Stromal cell of bone marrow (primary cell): ENCODE results near the gene ATN1.

ENCODE experiments used
- DNase-seq: peaks from one replicate; pipeline ENCODE4 v3.0.0-alpha.2; 2012; ENCODE audit warnings: low read depth

The ATN1 gene

DNA sequence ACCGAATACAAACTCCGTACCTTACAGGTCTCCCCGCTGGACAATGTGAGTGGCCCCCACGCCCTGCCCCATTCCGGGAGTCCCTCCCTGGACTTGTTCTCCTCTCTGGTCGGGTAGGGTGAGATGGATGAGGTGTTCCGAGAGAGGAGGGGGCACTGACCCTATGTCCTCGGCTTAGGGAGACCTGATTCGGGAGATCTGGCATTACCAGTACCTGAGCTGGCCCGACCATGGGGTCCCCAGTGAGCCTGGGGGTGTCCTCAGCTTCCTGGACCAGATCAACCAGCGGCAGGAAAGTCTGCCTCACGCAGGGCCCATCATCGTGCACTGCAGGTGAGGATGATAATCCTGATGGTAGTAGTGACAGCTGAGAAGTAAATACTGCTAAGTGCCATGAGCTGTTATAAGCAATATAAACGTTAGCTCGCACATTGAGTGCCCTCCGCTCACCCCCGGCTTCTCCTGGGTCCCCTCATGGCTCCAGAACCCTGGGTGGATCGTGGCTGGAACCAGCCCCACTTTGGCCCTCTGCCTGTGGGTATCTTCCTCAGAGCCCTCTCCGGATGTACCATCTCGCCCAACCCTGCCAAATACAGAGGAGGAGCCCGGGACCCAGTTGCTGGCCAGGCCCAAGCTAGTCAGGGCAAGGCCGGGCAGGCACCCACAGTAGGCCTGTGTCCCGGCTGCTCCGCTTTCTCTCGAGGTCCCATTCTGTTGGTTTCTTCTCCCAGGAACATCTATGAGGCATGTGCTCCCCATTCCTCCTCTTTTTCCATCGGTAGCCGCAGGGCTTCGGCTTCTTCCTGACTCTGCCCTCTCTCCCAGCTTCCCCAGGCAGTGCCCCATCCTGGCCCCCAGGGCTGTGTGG is 30.2 kb downstream of the ATN1 start:
- DNase-seq, result no peak

DNA sequence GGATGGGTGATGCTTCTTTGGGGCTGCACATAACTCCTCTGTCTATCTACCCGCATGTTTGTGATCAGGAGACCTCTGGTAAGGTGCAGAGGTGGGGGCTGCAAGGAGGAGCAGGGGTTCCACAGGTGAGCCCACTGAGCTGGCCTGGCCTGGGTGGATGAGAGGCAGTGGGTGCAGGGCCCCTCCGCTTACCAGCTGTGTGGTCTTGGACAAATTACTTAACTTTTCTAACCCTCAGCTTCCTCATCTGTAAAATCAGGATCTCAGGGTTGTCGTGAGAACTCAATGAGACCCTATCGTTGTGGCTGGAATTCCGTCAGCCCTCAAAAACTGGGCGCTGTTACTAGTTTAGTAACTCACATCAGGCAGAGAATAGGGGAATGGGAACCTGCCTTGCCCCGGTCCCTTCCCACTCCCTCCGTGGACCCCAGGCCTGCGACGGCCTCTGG is 30.9 kb downstream of the ATN1 start:
- no peak for DNase-seq

DNA sequence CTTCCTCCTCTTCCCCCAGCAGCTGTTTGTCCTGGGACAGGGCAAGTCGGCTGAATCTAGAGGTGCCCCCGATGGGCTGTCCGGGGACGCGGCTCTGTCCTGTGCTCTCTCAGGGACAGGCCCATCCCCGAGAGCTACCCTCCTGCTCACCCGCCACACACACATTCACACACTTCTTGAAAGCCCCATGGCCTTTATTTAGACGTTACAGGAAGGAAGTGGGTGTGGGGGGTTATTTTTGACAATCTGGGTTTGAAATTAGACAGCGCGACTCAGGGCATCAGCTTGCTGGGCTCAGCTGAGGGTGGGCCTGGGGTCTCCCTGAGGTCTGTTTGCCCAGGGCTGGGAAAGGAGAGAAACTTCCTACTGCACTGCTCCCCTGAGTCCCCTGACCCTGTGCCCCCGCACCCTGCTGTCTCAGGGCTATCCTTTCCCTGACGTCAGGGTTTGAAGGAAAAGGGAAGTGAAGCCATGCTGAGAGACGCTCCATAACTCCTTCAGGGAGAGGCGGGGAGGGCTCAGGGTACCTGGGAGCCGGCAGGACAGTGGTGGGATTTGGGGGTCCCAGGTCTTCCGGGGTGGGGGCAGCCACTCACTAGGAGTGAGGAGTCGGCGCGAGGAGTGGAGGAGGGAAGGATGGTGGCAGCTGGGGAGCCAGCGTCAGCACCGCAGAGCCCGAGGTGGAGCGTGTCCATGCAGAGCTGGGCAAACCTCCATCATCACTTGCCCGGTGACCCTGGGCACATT is 31.5 kb downstream of the ATN1 start:
- no peak for DNase-seq

DNA sequence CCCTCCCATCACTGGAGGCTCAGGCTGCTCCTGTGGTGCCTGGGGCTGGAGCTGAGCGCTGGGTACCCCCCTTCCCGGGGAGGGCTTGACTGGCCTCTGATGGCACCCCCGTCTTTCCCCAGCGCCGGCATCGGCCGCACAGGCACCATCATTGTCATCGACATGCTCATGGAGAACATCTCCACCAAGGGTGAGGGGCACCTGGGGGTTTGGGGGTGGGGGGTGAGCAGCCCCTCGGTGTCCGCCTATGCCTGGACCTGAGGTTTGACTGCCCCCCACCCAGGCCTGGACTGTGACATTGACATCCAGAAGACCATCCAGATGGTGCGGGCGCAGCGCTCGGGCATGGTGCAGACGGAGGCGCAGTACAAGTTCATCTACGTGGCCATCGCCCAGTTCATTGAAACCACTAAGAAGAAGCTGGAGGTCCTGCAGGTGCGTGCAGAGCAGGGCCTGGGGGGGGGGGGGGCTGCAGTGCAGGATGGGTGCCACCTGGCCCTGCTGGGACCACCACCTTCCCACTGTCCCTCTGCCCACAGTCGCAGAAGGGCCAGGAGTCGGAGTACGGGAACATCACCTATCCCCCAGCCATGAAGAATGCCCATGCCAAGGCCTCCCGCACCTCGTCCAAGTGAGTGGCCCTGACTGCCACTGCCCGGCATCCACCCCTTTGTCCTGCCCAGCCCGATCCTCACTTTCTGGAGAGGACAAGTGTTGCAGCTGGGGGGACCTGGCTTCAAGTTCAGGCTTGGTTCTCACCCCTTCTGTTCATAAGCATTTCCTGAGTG is 32.2 kb downstream of the ATN1 start:
- DNase-seq, result no peak

DNA sequence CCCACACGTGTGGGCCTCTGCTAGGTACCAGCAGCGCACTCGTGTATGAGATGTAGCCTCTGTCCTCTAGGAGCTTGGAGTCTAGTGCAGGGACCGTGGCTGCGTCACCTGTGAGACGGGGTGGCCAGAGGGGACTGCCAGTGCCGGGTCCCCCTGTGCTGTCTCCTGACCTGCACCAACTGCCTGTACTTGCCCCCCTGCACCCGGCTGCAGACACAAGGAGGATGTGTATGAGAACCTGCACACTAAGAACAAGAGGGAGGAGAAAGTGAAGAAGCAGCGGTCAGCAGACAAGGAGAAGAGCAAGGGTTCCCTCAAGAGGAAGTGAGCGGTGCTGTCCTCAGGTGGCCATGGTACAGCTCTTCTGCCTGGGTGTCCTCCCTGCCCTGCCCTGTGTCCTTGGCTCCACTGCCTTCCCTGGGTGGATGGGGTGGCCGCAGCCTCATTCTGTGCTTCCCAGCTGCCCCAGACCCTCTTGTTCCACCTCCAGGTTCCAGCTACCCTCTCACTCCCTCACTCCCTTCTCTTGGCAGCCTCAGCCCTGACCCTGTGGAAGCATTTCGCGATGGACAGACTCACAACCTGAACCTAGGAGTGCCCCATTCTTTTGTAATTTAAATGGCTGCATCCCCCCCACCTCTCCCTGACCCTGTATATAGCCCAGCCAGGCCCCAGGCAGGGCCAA is 33.0 kb downstream of the ATN1 start:
- DNase-seq, result no peak

DNA sequence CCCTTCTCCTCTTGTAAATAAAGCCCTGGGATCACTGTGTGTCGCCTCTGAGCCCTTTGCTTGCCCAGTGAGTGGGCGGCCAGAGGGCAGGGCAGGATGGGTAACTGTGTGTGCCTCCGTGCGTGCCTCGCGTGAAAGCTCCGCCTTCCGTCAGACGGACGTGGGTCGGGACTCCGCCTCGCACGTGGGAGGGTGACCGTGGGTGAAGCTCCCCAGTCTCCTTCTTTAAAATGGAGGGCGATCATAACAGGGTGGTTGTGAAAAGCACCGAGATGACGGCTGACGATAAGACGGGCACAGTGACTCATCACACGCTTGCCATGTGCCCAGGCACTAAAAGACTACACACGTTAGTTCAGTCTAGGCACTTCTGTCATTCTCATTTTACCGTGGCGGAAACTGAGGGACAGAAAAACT is 33.5 kb downstream of the ATN1 start:
- DNase-seq, result no peak

DNA sequence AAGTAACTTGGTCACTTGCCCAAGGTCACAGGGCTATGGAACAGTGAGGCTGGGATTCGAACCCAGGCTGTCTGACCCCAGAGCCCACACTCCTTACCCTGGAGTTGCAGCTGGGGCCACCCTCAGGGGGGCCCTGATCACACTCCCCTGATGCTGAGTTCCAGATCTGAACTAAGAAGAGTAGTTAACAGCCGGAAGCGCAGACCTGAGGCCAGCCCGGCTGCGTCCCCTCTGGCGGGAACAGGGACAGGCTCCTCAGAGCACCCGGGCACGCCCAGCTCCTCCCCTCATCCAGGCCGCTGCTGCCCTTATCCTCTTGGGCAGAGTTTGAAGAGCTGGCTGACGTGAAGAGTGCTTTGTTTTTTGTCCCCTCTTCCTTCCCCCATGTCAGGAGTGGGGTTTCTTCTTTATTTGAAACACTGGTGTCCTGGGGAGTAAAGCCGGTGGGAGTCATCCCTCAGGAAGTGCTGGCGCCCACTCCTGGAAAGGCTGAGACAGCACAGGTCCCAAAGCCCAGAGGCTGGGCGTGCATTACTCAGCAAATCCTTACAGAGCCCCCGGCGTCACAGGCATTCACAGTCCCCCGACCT is 34.0 kb downstream of the ATN1 start:
- peak; percentile 66 for DNase-seq

DNA sequence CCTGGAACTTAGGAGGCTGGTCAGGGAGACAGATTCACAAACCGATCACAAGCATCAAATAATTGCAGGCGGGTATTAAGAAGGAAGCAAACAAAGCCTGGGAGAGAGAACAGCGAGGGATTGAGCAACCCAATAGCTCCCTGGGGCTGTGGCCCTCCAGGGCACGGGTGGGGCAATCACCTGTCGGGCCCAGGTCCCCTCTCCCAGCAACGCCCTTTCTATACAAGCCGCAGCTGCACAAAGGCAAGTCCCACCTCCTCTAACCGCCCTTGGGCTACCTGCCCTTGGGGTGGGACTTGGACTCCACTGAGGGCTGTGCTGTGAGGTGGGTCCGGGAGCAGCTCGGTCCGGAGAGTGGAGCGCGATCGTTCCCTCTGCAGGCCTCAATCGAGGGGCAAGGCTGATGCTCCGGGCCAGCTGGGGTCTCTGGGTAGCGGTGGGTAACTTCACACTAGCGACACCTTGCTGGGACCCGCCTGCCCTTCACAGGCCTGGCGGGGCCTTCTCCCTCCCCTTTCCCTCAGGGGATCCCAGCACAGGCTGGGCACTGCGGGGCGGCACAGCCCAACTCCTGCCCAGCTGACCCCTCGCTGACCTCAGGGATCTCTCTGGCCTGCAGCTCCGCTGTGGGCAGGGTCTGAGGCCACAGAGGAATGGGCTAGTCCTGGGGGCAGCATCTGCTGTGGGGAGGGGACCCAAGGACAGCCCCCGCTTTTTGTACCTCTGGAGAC is 34.7 kb downstream of the ATN1 start:
- DNase-seq, result no peak

DNA sequence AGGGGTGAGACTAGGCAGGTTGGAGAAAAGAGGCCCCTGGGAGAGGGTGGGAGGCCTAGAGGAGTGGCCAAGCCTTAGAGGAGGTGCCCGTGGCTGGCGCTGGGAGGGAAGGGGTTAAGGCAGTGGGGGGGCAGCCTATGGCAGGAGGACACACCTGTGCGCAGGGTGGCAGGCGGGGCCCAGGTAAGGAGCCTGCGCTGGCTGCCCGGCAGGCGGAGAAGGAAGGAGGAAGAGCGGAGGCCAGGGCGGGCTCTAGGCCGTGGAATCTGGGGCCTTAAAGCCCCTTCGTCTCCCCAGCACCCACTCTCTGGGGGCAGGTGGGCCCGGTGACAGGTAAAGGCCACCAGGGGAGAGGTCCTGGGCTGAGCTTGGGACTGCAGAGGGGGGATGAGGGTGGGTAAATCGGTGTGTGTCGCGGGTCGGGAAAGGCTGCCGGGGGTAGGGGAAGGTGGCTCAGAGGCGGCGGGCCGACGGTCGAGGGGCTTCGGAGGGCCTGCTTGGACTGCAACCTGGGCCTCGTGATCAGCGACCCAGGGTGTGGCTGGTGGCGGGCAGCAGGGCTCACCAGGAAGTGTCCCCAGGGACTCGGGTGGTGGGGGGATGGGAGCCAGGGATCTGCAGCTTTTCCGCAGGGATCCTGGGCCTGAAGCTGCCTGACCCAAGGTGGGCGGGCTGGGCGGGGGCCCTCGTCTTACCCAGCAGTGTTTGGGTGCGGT is 35.4 kb downstream of the ATN1 start:
- DNase-seq, result no peak

DNA sequence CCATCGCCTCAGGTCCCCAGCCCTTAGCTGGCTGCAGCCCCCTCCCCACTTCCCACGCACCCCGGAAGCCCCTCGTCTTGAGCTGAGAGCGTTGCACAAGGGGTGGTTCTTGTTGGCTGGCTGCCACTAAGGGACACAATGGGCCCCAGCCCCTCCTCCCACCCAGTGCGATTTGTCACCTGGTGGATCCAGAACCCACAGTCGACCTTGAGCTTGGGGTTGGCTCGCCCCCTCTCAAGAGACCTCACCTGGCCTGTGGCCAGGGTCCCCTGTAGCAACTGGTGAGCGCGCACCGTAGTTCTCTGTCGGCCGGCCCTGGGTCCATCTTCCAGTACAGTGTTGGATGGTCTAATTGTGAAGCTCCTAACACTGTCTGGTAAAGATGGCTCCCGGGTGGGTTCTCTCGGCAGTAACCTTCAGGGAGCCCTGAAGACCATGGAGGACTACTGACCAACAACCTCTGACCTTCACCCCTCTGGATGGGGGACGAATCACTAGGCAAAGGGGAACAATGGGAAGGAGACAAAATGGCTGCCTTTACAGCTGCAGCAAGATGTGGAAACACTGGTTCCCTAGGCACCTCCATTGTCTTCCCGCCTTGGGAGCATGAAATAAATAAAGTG is 36.1 kb downstream of the ATN1 start:
- no peak for DNase-seq

DNA sequence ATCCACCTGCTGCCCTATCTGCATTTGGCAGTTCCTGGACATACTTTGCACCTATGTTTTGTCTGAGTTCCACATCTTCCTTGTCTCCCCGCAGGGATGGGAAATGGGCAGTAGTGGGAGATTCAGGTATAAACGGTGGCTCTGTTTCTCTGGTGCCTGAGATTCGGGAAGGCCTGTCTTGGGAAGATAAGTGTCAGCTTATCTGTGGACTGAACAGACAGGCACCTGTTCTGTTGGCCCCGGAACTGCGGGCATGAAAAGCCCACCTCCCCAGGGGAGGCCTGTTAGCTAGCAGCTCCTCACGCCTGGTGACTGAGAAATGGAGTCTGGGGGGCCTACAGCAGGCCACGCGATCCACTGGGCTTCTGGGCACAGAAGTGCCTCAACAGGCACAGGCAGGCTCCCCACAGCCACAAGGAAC is 36.9 kb downstream of the ATN1 start:
- DNase-seq, result no peak

DNA sequence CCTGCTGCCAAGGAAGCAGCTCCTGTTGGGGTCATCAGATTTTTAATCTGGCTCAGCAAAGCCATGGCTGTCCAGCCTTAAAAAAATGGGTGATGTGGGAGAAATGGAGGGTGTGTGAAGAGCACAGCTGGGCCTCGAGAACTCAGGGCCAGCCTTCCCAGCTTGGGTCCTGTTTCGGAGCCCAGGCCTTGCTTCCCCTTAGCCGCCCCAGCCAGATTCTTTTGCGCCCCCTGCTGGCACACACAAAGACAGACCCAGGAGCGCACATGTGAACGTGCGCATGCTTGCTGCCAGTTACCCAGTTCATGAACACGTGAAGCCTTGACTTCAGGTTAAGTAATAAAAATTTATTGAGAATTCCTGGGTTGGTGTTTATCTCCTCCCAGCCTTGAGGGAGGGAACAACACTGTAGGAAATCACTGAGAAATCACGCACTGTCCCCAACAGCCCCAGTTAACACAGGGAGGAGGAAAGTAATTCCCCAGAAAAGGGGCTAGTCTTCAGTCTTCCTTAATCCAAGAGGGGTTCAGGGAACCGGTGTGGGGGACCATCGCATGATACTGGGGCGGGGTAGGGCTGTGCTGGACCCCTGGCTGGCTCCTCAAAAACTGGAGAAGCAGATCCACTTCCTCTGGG is 37.4 kb downstream of the ATN1 start:
- DNase-seq, result peak; percentile 74

DNA sequence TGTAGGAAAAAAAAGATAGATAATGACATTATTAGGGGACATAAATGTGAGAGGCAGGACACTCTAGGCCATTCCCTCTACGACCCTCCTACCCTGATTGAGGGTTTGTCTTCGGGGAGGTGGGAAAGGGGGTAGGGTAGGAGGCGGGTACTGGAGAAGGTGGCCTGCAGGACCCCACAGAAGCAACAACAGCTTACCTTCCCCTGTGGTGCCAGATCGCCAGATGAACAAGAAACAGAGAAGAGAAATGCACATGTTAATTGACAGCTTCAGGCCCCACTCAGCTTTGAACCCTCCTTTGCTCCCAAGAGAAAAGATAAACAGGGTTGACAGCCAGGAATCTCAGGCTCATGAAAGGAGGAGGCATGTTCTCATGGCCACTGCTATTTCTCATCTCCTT is 38.0 kb downstream of the ATN1 start:
- DNase-seq, result no peak

DNA sequence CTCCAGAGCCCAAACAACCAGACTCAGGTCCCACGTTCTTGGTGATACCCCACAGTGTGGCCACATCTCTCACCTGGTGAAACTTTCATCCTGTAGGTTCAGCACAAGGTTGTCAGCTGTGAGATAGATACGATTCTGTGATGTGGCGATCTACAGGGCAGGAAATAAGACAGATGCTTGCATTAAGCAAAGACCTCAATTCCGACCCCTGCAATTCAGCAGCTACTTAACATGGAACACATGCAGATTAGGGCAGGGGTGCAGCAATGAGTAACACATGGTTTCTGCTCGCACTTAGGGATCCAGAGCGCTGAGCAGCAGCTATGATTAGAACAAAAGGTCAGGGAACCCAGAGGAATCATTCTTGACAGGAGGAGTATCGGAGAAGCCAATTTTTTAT is 38.6 kb downstream of the ATN1 start:
- no peak for DNase-seq

DNA sequence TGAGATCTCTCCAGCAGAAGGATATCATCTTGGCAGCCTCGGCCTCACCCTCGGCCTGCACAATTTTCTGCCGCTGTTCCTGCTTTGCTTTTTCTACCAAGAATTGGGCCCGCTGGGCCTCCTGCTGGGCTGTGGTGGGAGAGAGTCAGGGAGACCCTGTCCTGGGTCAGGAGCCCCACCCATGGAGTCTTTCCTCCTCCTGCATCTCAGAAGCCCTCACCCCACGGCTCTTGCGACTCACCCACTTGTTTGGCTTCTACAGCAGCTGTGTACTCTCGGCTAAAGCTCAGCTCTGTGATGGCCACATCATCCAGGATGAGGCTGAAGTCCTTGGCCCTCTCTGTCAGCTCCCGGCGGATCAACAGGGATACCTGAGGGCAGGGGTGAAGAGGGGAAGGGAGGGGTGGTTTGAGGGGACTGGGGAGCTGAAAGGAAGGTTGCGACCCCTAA is 39.9 kb downstream of the ATN1 start:
- DNase-seq, result no peak

DNA sequence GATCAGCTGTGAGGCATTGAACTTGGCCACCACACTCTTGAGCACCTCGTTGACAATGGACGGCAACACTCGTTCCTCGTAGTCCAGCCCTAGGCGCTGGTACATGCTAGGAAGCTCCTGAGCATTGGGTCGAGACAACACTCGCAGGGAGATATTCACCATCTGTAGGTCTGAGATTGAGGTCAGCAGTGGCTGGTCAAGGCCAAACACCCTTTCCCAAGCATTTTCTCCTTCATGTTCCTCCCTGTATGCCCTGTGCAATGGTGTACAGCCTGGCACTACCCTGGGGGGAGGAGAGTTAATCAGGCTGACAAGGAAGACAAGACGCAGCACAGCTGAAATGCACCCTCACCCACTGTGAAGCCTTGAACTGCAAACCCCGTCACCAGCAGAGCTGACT is 40.7 kb downstream of the ATN1 start:
- no peak for DNase-seq

DNA sequence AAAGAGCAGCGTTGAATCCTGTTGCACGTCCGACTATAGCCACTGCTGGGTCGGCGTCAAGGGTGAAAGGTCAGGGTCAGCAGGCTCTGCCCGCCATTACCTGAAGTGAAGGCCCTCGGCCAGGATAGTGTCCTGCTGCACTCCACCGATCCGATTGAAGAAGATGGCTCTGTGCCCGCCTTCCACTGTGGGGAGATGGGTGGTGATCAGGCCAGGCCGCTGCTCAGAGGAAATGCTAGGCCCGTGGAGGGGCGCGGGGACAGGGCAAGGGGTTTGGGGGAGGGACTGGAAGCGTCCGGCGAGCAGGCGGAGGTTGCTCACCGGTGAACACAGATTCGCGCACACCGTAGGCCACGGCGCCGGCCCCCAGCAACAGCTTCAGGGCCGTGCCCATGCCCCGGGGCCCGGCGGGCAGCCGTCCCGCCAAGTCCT is 42.4 kb downstream of the ATN1 start:
- no peak for DNase-seq

DNA sequence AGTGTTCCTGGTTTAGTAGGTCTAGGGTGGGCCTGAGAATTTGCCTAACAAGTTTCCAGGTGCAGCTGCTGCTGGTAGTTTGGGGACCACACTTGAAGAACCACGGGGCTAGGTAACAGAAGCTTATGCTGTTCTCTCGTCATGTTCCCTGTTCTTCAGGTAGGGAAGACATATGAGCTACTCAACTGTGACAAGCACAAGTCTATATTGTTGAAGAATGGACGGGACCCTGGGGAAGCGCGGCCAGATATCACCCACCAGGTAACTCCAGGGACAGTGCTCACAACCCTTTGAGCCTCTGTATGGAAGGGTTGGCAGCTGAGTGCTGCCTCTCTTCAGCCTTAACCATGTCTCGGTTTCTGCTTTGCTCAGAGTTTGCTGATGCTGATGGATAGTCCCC is 46.4 kb downstream of the ATN1 start:
- no peak for DNase-seq
